GM21576 (cell line): ENCODE data around the gene MPZL1.

Experiments
- ATAC-seq: cut with Tn5 transposase; IDR thresholded peaks from one replicate; pipeline ENCODE4 v1.9.1; 2021; ENCODE audit warnings: mild to moderate bottlenecking, moderate library complexity; ENCODE audit not compliant: unreplicated experiment

Gene MPZL1

DNA sequence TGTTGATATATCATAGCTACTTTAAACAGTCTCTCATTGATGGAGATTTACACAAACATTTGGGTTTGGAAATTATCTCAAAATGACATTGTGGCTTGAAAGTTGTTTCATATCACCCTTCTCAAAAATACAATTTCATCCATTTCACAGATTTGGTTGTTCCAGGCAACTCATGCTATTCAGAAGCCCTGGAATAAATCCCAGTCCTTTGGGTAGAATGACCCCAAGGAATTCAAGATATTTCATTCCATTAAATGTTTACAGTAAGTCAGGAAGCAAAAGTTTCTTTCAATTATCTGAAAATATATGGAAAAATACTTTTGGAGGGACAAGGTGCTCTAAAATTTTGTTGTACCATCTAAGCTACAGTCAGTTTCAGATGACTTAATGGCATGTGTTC lies 27.1 kb downstream of the MPZL1 start:
- no peak for ATAC-seq

DNA sequence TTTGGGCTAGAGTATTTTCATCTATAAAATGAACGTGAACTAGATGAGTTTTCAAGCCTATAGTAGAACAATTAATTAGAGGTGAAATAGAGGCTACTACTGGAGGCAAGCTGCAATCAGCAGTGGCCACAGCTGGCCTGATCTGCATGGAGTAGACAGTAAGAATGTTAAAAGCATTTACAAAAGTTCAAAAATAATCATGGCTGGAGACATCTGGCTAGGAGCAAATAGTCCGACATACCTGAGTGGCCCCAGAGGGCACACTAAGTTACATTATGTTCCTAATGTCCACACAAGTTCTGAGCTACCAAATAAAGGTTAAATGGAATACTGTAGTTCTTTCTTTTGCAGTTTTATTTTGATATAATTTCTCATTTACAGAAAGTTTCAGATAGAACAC lies 28.0 kb downstream of the MPZL1 start:
- no peak for ATAC-seq

GRCh38 chr1:167750641-167751040 lies 28.9 kb downstream of the MPZL1 start:
- ATAC-seq: no peak

DNA sequence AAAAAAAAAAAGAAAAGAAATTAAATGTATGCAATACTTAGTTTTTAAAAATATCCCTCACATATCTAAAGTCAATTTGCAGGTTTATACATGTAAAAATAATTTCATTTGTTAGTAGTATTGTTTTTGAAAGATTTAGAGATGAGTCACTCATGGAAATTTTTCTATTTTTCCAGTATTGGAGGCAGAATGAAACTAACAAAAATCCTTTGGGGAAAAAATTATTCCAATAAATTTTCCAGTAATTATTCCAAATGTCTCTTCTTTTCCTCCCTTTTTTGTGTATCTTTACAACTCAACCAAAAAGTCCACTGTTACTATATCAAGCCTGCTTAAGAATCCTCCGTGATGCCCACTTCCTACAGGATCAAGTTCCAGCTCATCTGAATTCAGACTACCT lies 29.9 kb downstream of the MPZL1 start:
- ATAC-seq: no peak

GRCh38 chr1:167752219-167752985 lies 30.6 kb downstream of the MPZL1 start:
- no peak for ATAC-seq

DNA sequence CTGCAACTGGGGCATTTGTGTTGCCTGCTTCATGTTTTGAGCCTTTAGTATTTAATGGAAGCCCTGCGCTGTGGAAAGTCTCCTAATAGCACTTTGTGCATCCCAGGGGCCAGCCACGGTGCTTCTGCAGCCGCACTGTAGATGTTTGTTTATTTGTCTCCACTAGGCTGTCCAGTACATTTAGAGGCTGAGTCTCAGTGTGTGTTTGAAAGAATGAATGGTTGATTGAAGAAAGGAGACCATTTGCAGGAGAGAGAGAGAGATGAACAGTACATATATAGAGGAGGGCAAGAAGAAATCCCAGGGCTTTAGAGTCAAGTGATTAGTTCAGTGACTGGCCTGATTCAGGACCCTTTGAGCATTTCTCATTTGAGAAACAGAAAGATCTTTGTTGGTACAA lies 33.9 kb downstream of the MPZL1 start:
- no peak for ATAC-seq

DNA sequence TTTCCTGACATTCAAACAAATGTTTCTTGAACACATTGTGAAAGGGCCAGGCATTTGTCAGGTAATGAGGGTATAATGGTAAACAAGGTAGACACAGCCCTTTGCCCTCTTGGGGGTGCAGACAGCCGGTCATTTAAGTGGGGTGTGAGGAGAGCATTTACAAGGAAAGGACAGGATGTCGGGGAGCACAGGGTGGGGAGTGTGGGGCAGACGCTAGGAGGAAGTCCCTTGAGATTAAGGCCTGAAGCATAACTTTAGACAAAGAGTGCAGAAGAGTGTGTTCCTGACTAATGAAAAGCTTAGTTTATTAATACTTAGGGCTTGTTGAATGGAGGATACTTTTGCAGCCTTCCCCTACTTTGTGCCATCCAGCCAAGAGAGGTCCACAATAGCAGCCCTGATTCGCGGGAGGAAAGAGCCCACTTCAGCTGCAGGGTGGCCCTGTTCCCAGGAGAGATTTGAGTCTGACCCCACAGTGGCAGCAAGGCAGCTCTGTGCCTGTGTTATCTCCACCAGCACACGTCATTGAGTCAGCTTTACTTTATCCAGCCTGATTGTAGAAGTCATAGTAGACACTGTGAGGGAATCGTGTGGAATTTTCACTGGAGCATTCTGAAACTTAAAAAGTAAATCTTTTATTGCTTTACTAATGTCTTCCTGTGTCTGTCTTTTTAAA lies 35.1 kb downstream of the MPZL1 start:
- no peak for ATAC-seq

DNA sequence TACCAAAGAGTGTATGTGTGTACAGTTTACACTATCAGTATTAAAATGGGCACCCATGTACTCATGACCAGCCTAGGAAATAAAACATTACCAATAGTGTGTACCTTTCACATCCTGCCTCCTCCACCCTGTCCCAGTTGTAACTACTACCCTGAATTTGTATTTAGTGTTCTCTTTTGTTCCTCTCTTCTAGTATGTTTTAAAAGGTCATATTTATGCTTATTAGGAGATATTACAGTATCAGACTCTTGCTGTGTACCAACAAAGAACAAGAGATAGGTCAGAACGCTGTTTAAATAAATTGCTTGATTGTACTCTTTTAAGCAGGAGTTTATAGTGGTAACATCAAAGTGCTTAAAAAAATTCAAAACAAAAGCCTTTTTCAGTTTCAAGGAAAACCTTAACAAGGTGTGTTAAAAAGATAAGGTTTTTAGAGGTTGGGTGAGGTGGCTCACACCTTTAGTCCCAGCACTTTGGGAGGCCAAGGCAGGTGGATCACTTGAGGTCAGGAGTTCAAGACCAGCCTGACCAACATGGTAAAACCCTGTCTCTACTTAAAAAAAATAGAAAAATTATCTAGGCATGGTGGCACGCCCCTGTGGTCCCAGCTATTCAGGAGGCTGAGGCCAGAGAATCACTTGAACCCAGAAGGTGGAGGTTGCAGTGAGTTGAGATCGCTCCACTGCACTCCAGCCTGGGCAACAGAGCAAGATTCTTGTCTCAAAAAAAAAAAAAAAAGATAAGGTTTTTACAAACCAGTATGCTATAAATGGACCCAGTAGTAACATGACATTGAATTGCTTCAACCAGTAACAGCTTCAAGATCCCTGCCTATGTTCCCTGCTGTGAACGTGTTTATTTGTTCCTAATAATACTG lies 35.9 kb downstream of the MPZL1 start:
- ATAC-seq: no peak

GRCh38 chr1:167761400-167761799 lies 39.6 kb downstream of the MPZL1 start:
- ATAC-seq: no peak

DNA sequence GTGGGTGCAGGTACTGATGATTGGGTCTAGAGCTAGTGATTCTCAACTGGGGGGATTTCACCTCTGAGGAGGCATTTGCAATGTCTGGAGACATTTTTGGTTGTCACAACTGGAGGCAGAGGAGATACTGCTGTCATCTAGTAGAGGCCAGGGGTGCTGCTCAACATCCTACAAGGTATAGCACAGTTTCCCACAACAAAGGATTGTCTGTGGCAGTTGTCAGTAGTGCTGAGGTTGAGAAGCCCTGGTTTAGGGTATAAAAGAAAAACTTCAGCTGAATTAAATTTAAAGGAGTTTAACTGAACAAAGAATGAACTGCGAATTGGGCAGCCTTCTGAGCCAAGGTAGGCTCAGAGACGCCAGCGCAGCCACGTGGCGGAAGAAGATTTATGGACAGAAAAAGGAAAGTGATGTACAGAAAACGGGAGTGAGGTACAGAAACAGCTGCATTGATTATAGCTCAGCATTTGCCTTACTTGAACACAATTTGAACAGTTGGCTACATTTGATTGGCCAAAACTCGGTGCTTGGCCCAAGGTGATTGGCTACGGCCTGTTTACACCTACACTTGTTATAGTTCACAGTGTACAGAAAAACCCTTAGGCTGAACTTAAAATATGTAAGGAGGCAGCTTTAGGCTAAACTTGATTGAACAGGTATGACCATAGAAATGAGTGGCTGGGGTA lies 40.4 kb downstream of the MPZL1 start:
- no peak for ATAC-seq

- no peak for ATAC-seq
These were observed 41.9 kb downstream of the MPZL1 start for GRCh38 chr1:167763525-167764220.

DNA sequence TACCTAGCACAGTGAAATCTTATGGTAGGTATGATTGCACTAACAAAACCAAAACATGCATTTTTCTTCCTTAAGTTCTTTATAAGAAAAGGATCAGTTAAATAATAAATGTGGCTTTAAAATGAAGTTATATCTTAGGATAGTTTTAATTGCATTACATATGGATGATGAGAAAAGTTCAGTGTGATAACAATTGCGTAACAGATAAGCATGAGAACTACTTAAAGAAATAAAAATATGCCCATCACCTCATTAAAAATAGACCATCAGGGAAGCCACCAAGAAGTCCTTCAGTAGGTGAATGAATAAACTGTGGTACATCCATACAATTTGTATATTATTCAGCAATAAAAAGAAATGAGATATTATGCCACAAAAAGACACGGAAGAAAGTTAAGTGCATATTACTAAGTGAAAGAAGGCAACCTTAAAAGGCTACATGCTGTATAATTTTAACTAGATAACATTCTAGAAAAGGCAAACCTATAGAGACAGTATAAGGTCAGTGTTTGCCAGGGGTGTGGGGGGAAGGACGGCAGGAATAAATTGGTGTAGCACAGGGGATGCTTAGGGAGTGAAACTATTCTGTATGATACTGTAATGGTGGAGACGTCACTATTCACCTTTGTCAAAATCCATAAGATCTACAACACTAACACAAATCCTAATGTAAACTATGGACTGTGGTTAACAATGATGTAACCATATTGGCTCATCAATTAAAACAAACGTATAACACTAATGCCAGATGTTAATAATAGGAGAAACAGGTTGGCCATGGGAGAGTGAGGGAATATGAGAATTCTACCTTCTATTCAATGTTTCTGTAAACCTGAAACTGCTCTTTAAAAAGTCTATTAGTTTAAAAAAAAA lies 42.9 kb downstream of the MPZL1 start:
- no peak for ATAC-seq

GRCh38 chr1:167765496-167765895 lies 43.7 kb downstream of the MPZL1 start:
- no peak for ATAC-seq

- ATAC-seq: no peak
These were observed 44.8 kb downstream of the MPZL1 start for GRCh38 chr1:167766538-167766937.

DNA sequence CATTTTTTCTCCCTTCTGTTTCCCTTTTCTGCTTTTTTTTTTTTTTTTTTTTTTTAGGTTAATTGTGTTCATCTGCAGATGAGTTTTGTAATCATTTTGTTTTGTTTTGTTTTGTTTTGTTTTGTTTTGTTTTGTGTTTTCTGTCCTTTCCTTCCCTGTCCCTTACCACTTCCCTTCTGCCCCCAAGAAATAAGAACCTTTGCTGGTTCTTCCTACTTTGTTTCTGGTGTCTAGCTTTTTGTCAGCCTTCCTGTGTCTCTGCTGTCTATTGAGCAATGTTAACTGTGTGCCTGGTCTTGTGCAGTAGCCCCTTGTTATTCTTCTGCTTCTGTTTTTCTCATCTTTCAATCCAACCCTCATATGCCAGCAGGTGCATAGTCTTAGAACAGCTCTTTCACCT lies 46.0 kb downstream of the MPZL1 start:
- ATAC-seq: no peak

GRCh38 chr1:167770127-167770526 lies 48.3 kb downstream of the MPZL1 start:
- ATAC-seq: no peak

DNA sequence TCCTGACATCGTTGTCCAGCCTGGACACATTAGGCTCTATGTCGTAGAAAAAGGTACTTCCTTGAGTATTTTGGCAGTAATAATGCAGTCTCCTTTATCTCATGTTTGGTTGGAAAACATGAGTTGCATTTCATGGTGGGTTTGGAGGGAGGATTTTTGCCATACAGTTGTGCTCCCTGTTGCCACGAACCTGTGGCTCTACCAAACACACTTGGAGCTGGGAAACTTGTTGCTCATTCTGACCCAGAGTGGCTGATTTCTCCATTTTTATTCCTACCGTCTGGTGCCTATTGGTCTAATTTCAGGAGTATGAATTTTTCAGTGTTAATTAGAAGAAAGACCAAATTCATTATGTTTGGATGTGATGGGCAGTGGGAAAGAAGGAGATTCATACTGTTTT lies 50.7 kb downstream of the MPZL1 start:
- no peak for ATAC-seq

GRCh38 chr1:167773516-167773915 lies 51.7 kb downstream of the MPZL1 start:
- no peak for ATAC-seq

- no peak for ATAC-seq
These were observed 52.9 kb downstream of the MPZL1 start for GRCh38 chr1:167774710-167775109.

GRCh38 chr1:167775178-167775577 lies 53.4 kb downstream of the MPZL1 start:
- no peak for ATAC-seq
